Sigmoid colon (tissue), 7 donors: Measurements from ENCODE around the gene TSKU. TPM values are rescaled to one million over a fixed set of nuclear protein-coding genes. Genes with fewer than 3 reads are reported as not detected.

ENCODE experiments used
- DNase-seq: peaks from one replicate; pipeline ENCODE4 v3.0.0-alpha.2; 2019
- H3K27ac ChIP-seq, 4 donors: fragments of 200-600 bp; sonication (generic); one replicate each; pipeline ENCODE4 v1.5.1; 2016 to 2019; ENCODE audit warnings: mild to moderate bottlenecking in 1 of 4
- H3K27me3 ChIP-seq, 3 donors: fragments of 200-600 bp; sonication (generic); one replicate each; pipeline ENCODE4 v1.5.1; 2019; ENCODE audit warnings: mild to moderate bottlenecking in 1 of 3
- H3K36me3 ChIP-seq, 4 donors: fragments of 200-600 bp; sonication (generic); one replicate each; pipeline ENCODE4 v1.5.1; 2016 to 2019
- H3K4me1 ChIP-seq, 4 donors: fragments of 200-600 bp; sonication (generic); one replicate each; pipeline ENCODE4 v1.5.1; 2017 to 2019
- H3K4me3 ChIP-seq, 4 donors: fragments of 200-600 bp; sonication (generic); one replicate each; pipeline ENCODE4 v1.5.1; 2017 to 2019; ENCODE audit warnings: mild to moderate bottlenecking in 2 of 4, moderate library complexity in 1 of 4
- H3K9me3 ChIP-seq, 4 donors: fragments of 200-600 bp in 3 of 4; sonication (generic) in 3 of 4; one replicate each; pipeline versions ENCODE4 v1.5.1 to v1.6.1; 2013 to 2019
- CTCF ChIP-seq, 4 experiments: fragments of 450-650 bp in 3 of 4; fragments of 200-600 bp in 1 of 4; IDR thresholded peaks; one replicate each; pipeline ENCODE4 v1.5.1; 2016 to 2019; ENCODE audit warnings: antibody characterized with exemption in 4 of 4, mild to moderate bottlenecking in 3 of 4, moderate library complexity in 2 of 4
- EP300 ChIP-seq, 4 donors: sonication (generic); formaldehyde crosslinking; IDR thresholded peaks; one replicate each; pipeline ENCODE4 v1.6.1; 2017; ENCODE audit warnings: antibody characterized with exemption in 4 of 4
- POLR2A ChIP-seq, 2 donors: fragments of 450-650 bp; IDR thresholded peaks; one replicate each; pipeline ENCODE4 v1.6.1; 2016; ENCODE audit warnings: antibody characterized with exemption in 2 of 2, mild to moderate bottlenecking in 2 of 2, moderate library complexity in 2 of 2
- POLR2AphosphoS5 ChIP-seq, 4 donors: sonication (generic); formaldehyde crosslinking; IDR thresholded peaks; one replicate each; pipeline ENCODE4 v1.6.1; 2017; ENCODE audit warnings: antibody characterized with exemption in 4 of 4
- WGBS, 2 donors: extraction: QIAGEN DNeasy Blood & Tissue Kit; methylation state at CpG; one replicate each; pipeline ENCODE4 v1.1.7; 2013; 5-methylcytosine and 5-hydroxymethylcytosine counted together
- intact Hi-C: fragments of 100-400 bp; cut with DNase I; formaldehyde crosslinking; loops from one replicate; pipeline ENCODE4 v1.15.1; 2023
- polyA plus RNA-seq, 3 donors: library from polyadenylated mRNA; stranded (reverse); fragments of 200-250 nt; gene quantifications; one replicate each; pipeline ENCODE4 v1.2.3, GENCODE V29; 2013
- total RNA-seq, 4 donors: library from RNA; depleted of rRNA; stranded (reverse); fragments of >200 nt; gene quantifications; one replicate each; pipeline ENCODE4 v1.1.0, GENCODE V29; 2016
- donor health status: healthy with polysubstance abuse.
- donor health status: Bipolar disorder and iron deficiency.
- donor health status: healthy.

Gene TSKU
- total and polyA plus RNA-seq, 7 donors, result 12.8 to 24.6 (median 20.4) TPM

GRCh38 chr11:76796511-76797198, 13.5 kb downstream of the TSKU start:
- DNase-seq, result peak; percentile 49
- 66 to 87% methylated on average over 20 of the region's 20 CpGs for WGBS, 2 donors
- Histone ChIP-seq H3K27ac (no peak overlapping the region), H3K27me3 (no peaks in the 10 kb centered on the region), H3K9me3 (no peaks in the 10 kb centered on the region), H3K4me1 (peaks cover 0 to 25% (median 12%) of the 10 kb centered on the region in 4 donors), H3K4me3 (no peak overlapping the region), H3K36me3 (no peaks in the 10 kb centered on the region)
- intact Hi-C loops, result no loop called here
- TF ChIP-seq CTCF (IDR thresholded peaks at IDR 0.05) (no peak), POLR2A (IDR thresholded peaks at IDR 0.05) (no peak)

GRCh38 chr11:76797341-76798201, 14.4 kb downstream of the TSKU start:
- H3K36me3 ChIP-seq, result no peaks in the 10 kb centered on the region
- DNase-seq, result peak; percentile 58
- peaks cover 0 to 25% (median 12%) of the 10 kb centered on the region in 4 donors for H3K4me1 ChIP-seq

GRCh38 chr11:76798202-76798581, 15.0 kb downstream of the TSKU start:
- Histone ChIP-seq H3K4me3 (no peak overlapping the region), H3K4me1 (peaks cover 0 to 21% (median 12%) of the 10 kb centered on the region in 4 donors), H3K36me3 (no peaks in the 10 kb centered on the region), H3K27ac (peak overlapping the region in 1 of 4 donors; percentile 46), H3K9me3 (no peaks in the 10 kb centered on the region), H3K27me3 (no peaks in the 10 kb centered on the region)
- intact Hi-C loops, result no loop called here
- DNase-seq, result peak; percentile 61
- TF ChIP-seq POLR2AphosphoS5 (IDR thresholded peaks at IDR 0.05) (no peak), EP300 (IDR thresholded peaks at IDR 0.05) (no peak), CTCF (IDR thresholded peaks at IDR 0.05) (no peak), POLR2A (IDR thresholded peaks at IDR 0.05) (no peak)
- WGBS, 2 donors, result 81 to 92% methylated on average over 5 of the region's 5 CpGs

More at GRCh38 chr11:76797341-76798201, 14.4 kb downstream of the TSKU start:
- Histone ChIP-seq H3K9me3 (no peaks in the 10 kb centered on the region), H3K4me3 (no peak overlapping the region), H3K27ac (no peak overlapping the region), H3K27me3 (no peaks in the 10 kb centered on the region)
- WGBS, 2 donors, result 88 to 94% methylated on average over 11 of the region's 11 CpGs
- intact Hi-C loops, result no loop called here
- TF ChIP-seq EP300 (IDR thresholded peaks at IDR 0.05) (no peak), POLR2A (IDR thresholded peaks at IDR 0.05) (no peak), CTCF (IDR thresholded peaks at IDR 0.05) (no peak), POLR2AphosphoS5 (IDR thresholded peaks at IDR 0.05) (no peak)

GRCh38 chr11:76798671-76799065, 15.5 kb downstream of the TSKU start:
- 80 to 84% methylated on average over 9 of the region's 9 CpGs for WGBS, 2 donors
- H3K9me3 ChIP-seq, result no peaks in the 10 kb centered on the region
- H3K4me1 ChIP-seq, result peaks cover 0 to 16% (median 12%) of the 10 kb centered on the region in 4 donors
- peak overlapping the region in 3 of 4 donors; percentile 12 to 46 (median 37) for H3K27ac ChIP-seq
- intact Hi-C loops, result loop anchor here (1.0 kb wide), 1 partner anchor 64 kb away; no protein-coding TSS in a partner anchor
- H3K4me3 ChIP-seq, result peak overlapping the region in 3 of 4 donors; percentile 27 to 40 (median 34)
- no peaks in the 10 kb centered on the region for H3K27me3 ChIP-seq
- no peaks in the 10 kb centered on the region for H3K36me3 ChIP-seq
- TF ChIP-seq EP300 (IDR thresholded peaks at IDR 0.05) (no peak), CTCF (IDR thresholded peaks at IDR 0.05) (no peak), POLR2AphosphoS5 (IDR thresholded peaks at IDR 0.05) (no peak), POLR2A (IDR thresholded peaks at IDR 0.05) (no peak)
- peak; percentile 72 for DNase-seq
